CD4-positive, CD25-positive, alpha-beta regulatory T cell (primary cell): ENCODE results near the gene TSTD1. TPM values are rescaled to one million over a fixed set of nuclear protein-coding genes. Genes with fewer than 3 reads are reported as not detected.
A peak's percentile ranks its signal among the peaks of the same experiment; 100 is the strongest.
"Not testable (repeated sequence)": the region's sequence is repeated elsewhere in the genome, so short reads cannot be mapped to it uniquely, and the experiment has no call there.

Experiments
- ATAC-seq, 2 donors: fragments of 150-1000 bp; cut with Tn5 transposase; one replicate each; pipeline ENCODE4 v1.10.0; 2021; ENCODE audit warnings: low read depth in 2 of 2, moderate number of reproducible peaks in 2 of 2, moderate library complexity in 1 of 2
- DNase-seq, 3 donors: peaks; one replicate each; pipeline versions ENCODE4 v3.0.0 to v3.0.0-alpha.2; 2012 to 2022; ENCODE audit warnings: mixed read lengths in 1 of 3
- H3K27ac ChIP-seq: one replicate; pipeline ENCODE4 v1.7.0; 2013; ENCODE audit warnings: mild to moderate bottlenecking, low read length; ENCODE audit not compliant: insufficient read depth, poor library complexity, severe bottlenecking
- H3K27me3 ChIP-seq: one replicate; pipeline ENCODE4 v1.7.0; 2013; ENCODE audit warnings: low read length; ENCODE audit not compliant: control insufficient read depth, insufficient read depth
- H3K36me3 ChIP-seq: one replicate; pipeline ENCODE4 v1.7.0; 2013; ENCODE audit warnings: mild to moderate bottlenecking, low read length, moderate library complexity; ENCODE audit not compliant: control insufficient read depth, insufficient read depth
- H3K4me1 ChIP-seq: 2 replicates; pipeline ENCODE4 v1.7.0; 2013; ENCODE audit warnings: mild to moderate bottlenecking, low read length; ENCODE audit not compliant: insufficient read depth, control insufficient read depth, poor library complexity, severe bottlenecking
- H3K4me3 ChIP-seq: one replicate; pipeline ENCODE4 v1.7.0; 2013; ENCODE audit warnings: low read depth, mild to moderate bottlenecking, low read length, moderate library complexity
- H3K9me3 ChIP-seq, 2 experiments: 1 replicate in 1 of 2; 2 replicates in 1 of 2; pipeline ENCODE4 v1.7.0; 2013; ENCODE audit warnings: low read length in 2 of 2, mild to moderate bottlenecking in 1 of 2, moderate library complexity in 1 of 2; ENCODE audit not compliant: control insufficient read depth in 2 of 2
- H3K27ac Mint-ChIP-seq, 3 donors: one replicate each; pipeline ENCODE4 v1.8.0; 2020 to 2022; ENCODE audit warnings: mild to moderate bottlenecking in 3 of 3, mixed read lengths in 3 of 3, moderate library complexity in 2 of 3
- H3K27me3 Mint-ChIP-seq: one replicate; pipeline ENCODE4 v1.8.0; 2022; ENCODE audit warnings: mild to moderate bottlenecking, mixed read lengths
- H3K36me3 Mint-ChIP-seq: one replicate; pipeline ENCODE4 v1.8.0; 2020; ENCODE audit warnings: mixed read lengths
- H3K4me1 Mint-ChIP-seq, 4 donors: one replicate each; pipeline ENCODE4 v1.8.0; 2020 to 2022; ENCODE audit warnings: mixed read lengths in 4 of 4, mild to moderate bottlenecking in 1 of 4
- H3K4me3 Mint-ChIP-seq, 4 donors: one replicate each; pipeline ENCODE4 v1.8.0; 2020 to 2022; ENCODE audit warnings: mild to moderate bottlenecking in 4 of 4, mixed read lengths in 4 of 4, moderate library complexity in 3 of 4
- H3K9me3 Mint-ChIP-seq, 7 donors: one replicate each; pipeline ENCODE4 v1.8.0; 2020 to 2022; ENCODE audit warnings: mixed read lengths in 7 of 7, mild to moderate bottlenecking in 3 of 7, moderate library complexity in 2 of 7
- polyA plus RNA-seq, 4 donors: library from polyadenylated mRNA; unstranded; fragments of 300-500 nt; fragmentation: Illumina TruSeq; gene quantifications; one replicate each; pipeline ENCODE4 v1.2.3, GENCODE V29; 2021
- total RNA-seq: library from RNA; stranded (reverse); gene quantifications from one replicate; pipeline ENCODE4 v1.2.3, GENCODE V29; 2022

Gene TSTD1
- total and polyA plus RNA-seq, 5 donors from 2014 or later = 61.3 to 451 (median 421) TPM

DNA sequence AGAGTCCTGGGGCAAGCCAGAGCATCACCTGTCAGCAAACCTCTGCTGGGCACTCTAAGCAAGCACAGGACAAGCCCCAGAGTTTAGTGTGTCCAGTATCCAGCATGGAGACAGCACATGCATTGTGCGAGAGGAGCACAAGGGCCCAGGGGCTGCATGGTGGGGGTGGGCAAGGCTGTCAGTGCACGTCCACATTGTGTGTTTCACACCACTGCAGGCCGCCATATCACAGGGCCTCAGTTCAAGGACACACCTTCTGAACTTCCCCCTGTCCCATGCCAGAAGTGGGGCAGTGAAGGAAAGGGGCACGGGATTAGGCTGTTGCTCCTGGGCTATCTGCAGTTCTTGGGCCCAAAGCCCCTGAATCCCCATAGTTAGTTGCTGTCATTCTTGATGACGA lies 782 bp upstream of the TSTD1 start:
- no peak overlapping the region for H3K4me3 ChIP-seq
- H3K4me1 Mint-ChIP-seq = peaks cover 9 to 61% (median 34%) of the 10 kb centered on the region in 4 donors
- H3K36me3 ChIP-seq = peaks cover 38% of the 10 kb centered on the region
- no peaks in the 10 kb centered on the region for H3K9me3 ChIP-seq
- ATAC-seq (no peak), DNase-seq (no peak)
- peaks cover 42% of the 10 kb centered on the region for H3K4me1 ChIP-seq
- peak overlapping the region in 3 of 4 donors; percentile 82 to 90 (median 85) for H3K4me3 Mint-ChIP-seq
- H3K36me3 Mint-ChIP-seq = peaks cover 27% of the 10 kb centered on the region
- no peaks in the 10 kb centered on the region for H3K9me3 Mint-ChIP-seq
- peak overlapping the region; percentile 76 to 95 (median 95) for H3K27ac Mint-ChIP-seq
- no peaks in the 10 kb centered on the region for H3K27me3 ChIP-seq
- H3K27me3 Mint-ChIP-seq = no peaks in the 10 kb centered on the region
- H3K27ac ChIP-seq = peak overlapping the region; percentile 90

DNA sequence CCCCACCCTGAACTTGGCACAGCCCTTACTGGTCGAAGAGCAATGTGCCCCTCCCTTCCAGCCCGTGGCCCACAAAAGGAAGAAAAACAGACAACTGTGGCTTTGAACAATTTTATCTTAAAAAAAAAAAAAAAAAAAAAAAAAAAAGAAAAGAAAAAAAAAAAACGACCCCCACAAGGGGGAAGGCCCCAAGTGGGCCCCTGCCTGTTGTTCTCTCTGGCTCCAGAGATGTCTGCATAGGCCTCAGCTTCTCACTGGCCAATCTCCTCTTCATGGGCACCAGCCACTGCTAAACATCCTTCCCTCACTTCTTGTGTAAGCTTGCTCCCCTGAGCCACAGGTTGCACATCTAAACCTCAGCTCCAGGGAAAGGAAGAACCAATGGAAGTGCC lies 386 bp upstream of the TSTD1 start:
- peak overlapping the region; percentile 90 for H3K27ac ChIP-seq
- H3K4me1 Mint-ChIP-seq = peaks cover 5 to 57% (median 30%) of the 10 kb centered on the region in 4 donors

DNA sequence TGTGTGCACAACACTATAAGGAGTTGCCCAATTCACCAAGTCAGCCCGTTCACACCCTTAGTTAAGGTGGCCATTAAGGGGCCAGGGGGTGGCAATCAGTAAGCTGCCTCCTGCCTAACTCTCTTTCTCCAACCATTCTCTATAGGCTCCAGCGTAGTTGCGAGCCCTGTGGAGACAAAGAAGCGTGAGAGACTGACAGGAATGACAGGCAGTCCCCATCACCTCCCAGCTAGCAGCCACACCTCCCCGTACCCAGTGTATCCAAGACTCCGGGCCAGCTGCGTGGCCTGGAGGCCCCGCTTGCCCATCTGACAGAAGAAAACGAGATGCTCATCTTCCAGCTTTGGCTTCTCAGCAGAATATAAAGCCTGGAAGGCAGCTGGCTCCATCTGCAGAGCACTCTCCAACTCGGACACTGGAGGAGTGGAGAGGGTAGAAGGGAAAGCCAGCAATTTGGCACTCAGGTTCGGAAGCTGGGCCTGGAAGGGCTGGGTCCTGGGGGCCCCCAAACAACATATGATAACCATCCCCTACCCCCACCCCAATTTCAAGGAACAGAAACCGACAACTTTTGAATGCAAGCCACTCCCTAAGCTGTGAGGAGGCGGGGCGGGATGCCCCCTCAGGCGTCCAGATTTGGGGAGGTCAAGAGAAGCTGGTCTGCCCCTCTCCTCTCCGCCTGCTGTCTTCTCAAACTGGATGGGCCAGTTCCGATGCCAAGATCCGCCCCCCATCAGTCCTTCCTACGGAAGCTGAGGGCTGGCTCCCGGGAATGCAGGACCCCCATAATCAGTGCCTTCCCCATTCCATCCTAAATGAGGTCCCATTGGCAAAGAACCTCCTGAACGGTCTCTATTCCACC lies 872 bp downstream of the TSTD1 start:
- Histone ChIP-seq H3K4me3 (peak overlapping the region; percentile 56), H3K27me3 (no peaks in the 10 kb centered on the region), H3K9me3 (no peaks in the 10 kb centered on the region), H3K36me3 (peaks cover 35% of the 10 kb centered on the region), H3K4me1 (peaks cover 31% of the 10 kb centered on the region), H3K27ac (peak overlapping the region; percentile 90)
- Mint-ChIP-seq H3K4me1 (peaks cover 6 to 49% (median 27%) of the 10 kb centered on the region in 4 donors), H3K36me3 (peaks cover 25% of the 10 kb centered on the region), H3K27me3 (no peaks in the 10 kb centered on the region), H3K9me3 (no peaks in the 10 kb centered on the region), H3K27ac (peak overlapping the region; percentile 82 to 99 (median 95)), H3K4me3 (peak overlapping the region; percentile 88 to 96 (median 92))
- ATAC-seq = no peak
- no peak for DNase-seq

More for the DNA sequence above, 386 bp upstream of the TSTD1 start:
- no peaks in the 10 kb centered on the region for H3K27me3 Mint-ChIP-seq
- H3K9me3 Mint-ChIP-seq = no peaks in the 10 kb centered on the region
- Histone ChIP-seq H3K36me3 (peaks cover 38% of the 10 kb centered on the region), H3K4me3 (peak overlapping the region; percentile 44), H3K9me3 (no peaks in the 10 kb centered on the region), H3K27me3 (no peaks in the 10 kb centered on the region), H3K4me1 (peaks cover 38% of the 10 kb centered on the region)
- H3K36me3 Mint-ChIP-seq = peaks cover 27% of the 10 kb centered on the region
- H3K4me3 Mint-ChIP-seq = peak overlapping the region; percentile 83 to 96 (median 92)
- ATAC-seq (no peak), DNase-seq (no peak)
- peak overlapping the region; percentile 95 to 99 (median 95) for H3K27ac Mint-ChIP-seq

DNA sequence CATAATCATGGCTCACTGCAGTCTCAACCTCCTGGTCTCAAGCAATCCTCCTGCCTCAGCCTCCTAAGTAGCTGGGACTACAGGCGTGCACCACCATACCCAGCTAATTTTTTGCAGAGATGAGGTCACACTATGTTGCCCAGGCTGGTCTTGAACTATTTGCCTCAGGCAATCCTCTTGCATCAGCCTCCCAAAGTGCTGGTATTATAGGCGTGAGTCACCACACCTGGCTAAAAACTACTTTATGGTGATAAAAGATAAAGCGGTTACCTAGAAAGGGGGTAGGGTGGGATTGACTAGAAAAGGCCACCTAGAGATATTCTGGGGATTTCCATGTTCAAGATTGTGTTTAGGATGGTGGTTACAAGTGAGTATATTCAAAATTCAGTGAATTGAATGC lies 5.0 kb downstream of the TSTD1 start:
- no peak overlapping the region for H3K4me3 ChIP-seq

DNA sequence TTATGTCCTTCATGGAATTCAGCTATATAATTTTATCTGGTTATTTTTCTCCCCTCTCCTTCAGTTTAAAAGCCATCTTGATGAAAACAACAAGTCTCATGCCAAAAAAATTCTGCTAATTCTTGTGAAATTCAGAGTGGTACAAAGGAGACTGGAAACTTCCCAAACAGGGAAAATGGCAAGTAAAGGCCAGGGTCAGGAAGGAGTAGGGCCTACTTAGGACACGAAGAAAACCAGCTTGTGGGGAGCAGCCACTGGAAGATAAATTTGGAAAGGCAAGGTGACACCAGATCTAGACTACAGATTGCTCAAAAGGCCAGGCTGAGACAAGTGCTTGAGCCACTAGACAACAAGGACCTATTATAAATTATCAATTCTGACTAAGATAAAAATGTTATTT lies 6.4 kb downstream of the TSTD1 start:
- H3K4me1 ChIP-seq = peaks cover 4% of the 10 kb centered on the region
- H3K27me3 Mint-ChIP-seq = no peaks in the 10 kb centered on the region
- H3K9me3 ChIP-seq = no peaks in the 10 kb centered on the region
- ATAC-seq (no peak), DNase-seq (no peak)
- H3K36me3 ChIP-seq = no peaks in the 10 kb centered on the region
- H3K27ac Mint-ChIP-seq = peak overlapping the region in 1 of 3 donors; percentile 20
- no peaks in the 10 kb centered on the region for H3K27me3 ChIP-seq
- no peaks in the 10 kb centered on the region for H3K9me3 Mint-ChIP-seq
- H3K4me3 ChIP-seq = no peak overlapping the region
- peaks cover 9 to 16% (median 11%) of the 10 kb centered on the region in 4 donors for H3K4me1 Mint-ChIP-seq
- H3K36me3 Mint-ChIP-seq = no peaks in the 10 kb centered on the region
- H3K27ac ChIP-seq = no peak overlapping the region
- peak overlapping the region in 1 of 4 donors; percentile 33 for H3K4me3 Mint-ChIP-seq

More for the DNA sequence above, 5.0 kb downstream of the TSTD1 start:
- Histone ChIP-seq H3K36me3 (no peaks in the 10 kb centered on the region), H3K27me3 (no peaks in the 10 kb centered on the region), H3K4me1 (peaks cover 16% of the 10 kb centered on the region), H3K27ac (no peak overlapping the region), H3K9me3 (no peaks in the 10 kb centered on the region)
- Mint-ChIP-seq H3K27me3 (no peaks in the 10 kb centered on the region), H3K4me1 (peaks cover 11 to 27% (median 15%) of the 10 kb centered on the region in 4 donors), H3K4me3 (no peak overlapping the region), H3K27ac (no peak overlapping the region), H3K9me3 (no peaks in the 10 kb centered on the region), H3K36me3 (peaks cover under 1% of the 10 kb centered on the region)
- ATAC-seq (no peak), DNase-seq (peak in 1 of 3 donors; percentile 62)

DNA sequence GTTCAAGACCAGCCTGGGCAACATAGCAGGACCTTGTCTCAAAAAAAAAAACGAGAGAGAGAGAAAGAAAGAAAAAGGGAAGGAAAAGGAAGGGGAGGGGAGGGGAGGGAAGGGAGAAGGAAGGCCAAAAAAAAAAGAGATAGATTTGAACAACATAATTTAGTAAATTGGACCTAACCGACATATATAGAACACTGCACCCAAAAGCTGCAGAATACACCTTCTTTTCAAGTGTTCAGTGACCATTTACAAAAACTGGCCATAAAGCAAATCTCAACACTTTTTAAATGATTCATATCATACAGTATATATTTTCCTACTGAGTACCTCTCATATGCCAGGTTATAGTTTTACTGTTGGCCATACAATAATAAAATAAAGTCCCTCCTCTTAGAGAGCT lies 6.9 kb downstream of the TSTD1 start:
- ATAC-seq (no peak), DNase-seq (no peak)
- Histone ChIP-seq H3K27ac (no peak overlapping the region), H3K4me1 (no peaks in the 10 kb centered on the region), H3K4me3 (no peak overlapping the region), H3K27me3 (no peaks in the 10 kb centered on the region), H3K9me3 (no peaks in the 10 kb centered on the region), H3K36me3 (no peaks in the 10 kb centered on the region)
- H3K9me3 Mint-ChIP-seq = no peaks in the 10 kb centered on the region
- peaks cover 9 to 11% (median 10%) of the 10 kb centered on the region in 4 donors for H3K4me1 Mint-ChIP-seq
- H3K36me3 Mint-ChIP-seq = no peaks in the 10 kb centered on the region
- peak overlapping the region in 1 of 3 donors; percentile 54 for H3K27ac Mint-ChIP-seq
- H3K4me3 Mint-ChIP-seq = peak overlapping the region in 1 of 4 donors; percentile 12
- no peaks in the 10 kb centered on the region for H3K27me3 Mint-ChIP-seq

DNA sequence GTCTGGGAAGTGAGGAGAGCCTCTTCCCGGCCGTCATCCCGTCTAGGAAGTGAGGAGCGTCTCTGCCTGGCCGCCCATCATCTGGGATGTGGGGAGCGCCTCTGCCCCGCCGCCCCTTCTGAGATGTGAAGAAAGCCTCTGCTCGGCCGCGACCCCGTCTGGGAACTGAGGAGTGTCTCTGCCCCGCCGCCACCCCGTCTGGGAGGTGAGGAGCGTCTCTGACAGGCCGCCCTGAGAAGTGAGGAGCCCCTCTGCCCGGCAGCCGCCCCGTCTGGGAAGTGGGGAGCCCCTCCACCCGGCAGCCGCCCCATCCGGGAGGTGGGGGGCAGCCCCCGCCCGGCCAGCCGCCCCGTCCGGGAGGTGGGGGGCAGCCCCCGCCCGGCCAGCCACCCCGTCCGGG lies 9.3 kb downstream of the TSTD1 start:
- not testable (repeated sequence) for H3K4me3 ChIP-seq, ATAC-seq, H3K9me3 Mint-ChIP-seq, H3K27ac ChIP-seq, H3K4me3 Mint-ChIP-seq, H3K36me3 Mint-ChIP-seq, DNase-seq, H3K27me3 Mint-ChIP-seq, H3K9me3 ChIP-seq, H3K27me3 ChIP-seq, H3K36me3 ChIP-seq, H3K27ac Mint-ChIP-seq, H3K4me1 ChIP-seq
- H3K4me1 Mint-ChIP-seq = peaks cover 7 to 12% (median 10%) of the 10 kb centered on the region in 4 donors
